HG03196 (cell line): ENCODE measurements around the gene HDAC4.

Experiments
- ATAC-seq: cut with Tn5 transposase; IDR thresholded peaks from one replicate; pipeline ENCODE4 v1.9.1; 2021; ENCODE audit not compliant: unreplicated experiment

HDAC4 gene

GRCh38 chr2:239116456-239117246, 284.2 kb downstream of the HDAC4 start:
- ATAC-seq: no peak

- no peak for ATAC-seq
These were observed 285.2 kb downstream of the HDAC4 start for GRCh38 chr2:239115616-239116015.

- no peak for ATAC-seq
These were observed 286.1 kb downstream of the HDAC4 start for GRCh38 chr2:239114616-239115265.

GRCh38 chr2:239114119-239114581, 286.7 kb downstream of the HDAC4 start:
- no peak for ATAC-seq

- no peak for ATAC-seq
These were observed 287.2 kb downstream of the HDAC4 start for GRCh38 chr2:239113615-239114014.

- no peak for ATAC-seq
These were observed 287.6 kb downstream of the HDAC4 start for GRCh38 chr2:239113171-239113570.

DNA sequence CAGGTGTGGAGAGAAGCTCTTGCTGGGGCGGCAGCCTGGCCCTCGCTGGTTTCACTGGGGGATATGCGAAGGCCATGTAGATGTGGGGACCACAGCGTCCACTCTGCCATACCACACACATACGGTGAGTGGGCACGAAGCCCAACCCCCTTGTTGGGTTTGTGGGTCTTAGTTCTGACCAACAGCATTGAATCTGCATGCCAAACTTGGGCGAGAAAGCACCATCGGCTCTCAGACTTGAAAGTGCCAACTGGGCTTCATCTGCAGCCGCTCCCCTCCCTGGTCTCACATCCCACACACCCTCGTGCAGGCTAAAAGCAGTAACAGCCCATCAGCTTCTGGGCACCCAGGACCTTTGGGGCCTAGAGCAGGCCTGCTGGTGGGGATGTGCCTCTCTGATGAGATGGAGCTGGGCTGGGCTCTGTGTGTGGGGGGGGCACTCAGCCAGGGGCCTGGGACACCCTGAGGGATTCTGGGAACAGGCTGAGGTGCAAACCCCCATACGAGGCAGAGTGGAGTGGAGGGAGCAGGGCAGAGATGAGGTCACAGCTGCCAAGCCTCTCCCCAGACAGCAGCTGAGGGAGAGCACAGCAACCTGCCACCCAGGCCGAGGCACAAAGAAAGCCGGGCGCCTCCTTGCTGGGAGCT, 288.6 kb downstream of the HDAC4 start:
- no peak for ATAC-seq

DNA sequence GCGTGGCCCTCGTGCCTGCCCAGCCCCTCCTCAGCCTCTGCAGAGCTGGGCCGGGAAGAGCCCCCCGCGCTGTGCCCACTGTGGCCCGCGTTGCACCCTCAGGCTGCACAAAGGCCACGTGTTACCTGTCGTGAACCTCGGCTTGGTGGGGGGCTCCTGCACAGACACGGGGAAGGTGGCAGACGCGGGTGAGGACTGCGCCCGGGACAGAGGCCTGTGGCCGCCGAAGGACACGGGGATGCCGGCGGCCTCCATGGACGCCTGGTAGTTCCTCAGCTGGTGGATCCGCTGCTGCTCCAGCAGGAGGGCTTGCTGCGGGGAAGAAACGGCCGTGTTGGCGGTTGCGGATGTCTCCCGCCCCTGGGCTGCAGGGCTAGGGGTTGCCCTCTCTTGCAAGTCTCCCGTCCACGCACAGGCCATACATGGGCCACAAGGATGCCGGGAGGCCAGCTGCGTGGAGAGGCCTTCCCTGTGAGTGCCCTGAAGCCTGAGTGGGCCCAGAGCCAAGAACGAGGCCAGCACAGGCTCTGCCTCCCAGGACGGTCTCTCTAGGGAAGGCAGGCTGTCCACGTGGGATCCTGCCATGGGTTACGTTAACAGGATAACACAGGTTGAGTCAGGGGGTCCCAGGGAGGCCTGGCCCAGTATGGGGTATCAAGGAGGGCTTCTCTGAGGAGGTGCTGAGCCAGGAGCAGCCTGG, 289.3 kb downstream of the HDAC4 start:
- ATAC-seq: no peak

DNA sequence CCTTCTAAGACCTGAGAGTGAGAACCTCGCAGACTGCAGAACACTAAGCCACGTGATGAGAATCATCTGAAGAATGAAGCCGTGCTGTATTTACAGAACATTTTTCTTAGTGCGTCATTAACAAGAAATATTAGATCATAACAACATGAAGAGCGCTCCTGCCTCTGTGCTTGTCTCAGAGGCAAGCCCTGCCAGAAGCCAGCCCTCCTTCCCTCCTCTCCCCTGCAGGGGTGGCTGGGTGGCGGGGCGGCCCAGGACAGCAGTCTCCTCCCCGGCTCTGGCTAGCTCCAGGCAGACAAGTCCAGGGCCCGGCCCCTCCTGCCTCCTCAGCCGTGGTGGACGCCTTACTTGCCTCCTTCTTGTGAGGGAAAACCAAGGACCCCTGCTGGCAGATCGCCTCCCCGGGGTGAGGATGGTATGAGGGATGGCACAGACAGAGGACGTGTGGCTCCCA, 290.2 kb downstream of the HDAC4 start:
- ATAC-seq: no peak

GRCh38 chr2:239109928-239110545, 290.8 kb downstream of the HDAC4 start:
- no peak for ATAC-seq

GRCh38 chr2:239109041-239109927, 291.5 kb downstream of the HDAC4 start:
- no peak for ATAC-seq

GRCh38 chr2:239108459-239108858, 292.4 kb downstream of the HDAC4 start:
- ATAC-seq: no peak

DNA sequence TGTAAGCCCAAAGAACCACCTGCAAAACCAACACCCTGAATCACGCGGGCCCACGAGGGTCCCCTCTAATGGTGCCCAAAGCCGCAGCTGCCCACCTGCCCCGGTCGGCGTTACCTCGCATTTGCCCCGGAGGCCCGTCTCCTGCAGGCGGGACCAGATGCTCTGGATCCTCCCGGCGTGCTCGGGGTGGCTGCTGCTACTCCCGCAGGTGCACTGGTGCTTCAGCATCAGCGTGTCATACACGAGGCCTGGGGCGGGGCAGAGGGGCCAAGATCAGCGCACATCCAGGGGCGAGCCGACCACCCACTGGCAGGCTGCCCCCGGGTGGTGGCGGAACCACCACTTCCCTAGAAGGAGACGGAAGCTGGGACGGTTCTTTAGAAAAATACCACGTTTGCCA, 292.9 kb downstream of the HDAC4 start:
- ATAC-seq: no peak

- no peak for ATAC-seq
These were observed 293.9 kb downstream of the HDAC4 start for GRCh38 chr2:239106966-239107365.

- no peak for ATAC-seq
These were observed 294.4 kb downstream of the HDAC4 start for GRCh38 chr2:239106314-239106908.

GRCh38 chr2:239105234-239105633, 295.6 kb downstream of the HDAC4 start:
- no peak for ATAC-seq

DNA sequence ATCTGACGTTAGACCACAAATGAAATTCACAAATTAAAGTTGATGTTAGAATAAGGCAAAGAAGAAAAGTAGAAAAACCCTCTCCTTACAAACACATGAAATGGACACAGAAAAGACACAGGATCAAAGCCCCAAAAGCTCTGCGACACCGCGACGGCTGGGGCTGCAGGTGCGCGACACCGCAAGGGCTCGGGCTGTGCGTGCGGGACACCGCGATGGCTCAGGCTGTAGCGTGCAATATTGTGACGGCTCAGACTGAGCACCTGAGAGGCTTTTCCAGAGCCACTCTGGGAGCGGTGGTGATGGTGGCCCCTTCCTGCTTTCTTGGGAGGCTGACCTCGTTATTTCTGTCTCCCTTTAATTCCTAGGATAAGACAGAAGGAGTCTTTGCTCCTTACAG, 296.0 kb downstream of the HDAC4 start:
- ATAC-seq: no peak

GRCh38 chr2:239103125-239104098, 297.4 kb downstream of the HDAC4 start:
- ATAC-seq: no peak
